ENCODE data around the gene VSIR.

VSIR gene

DNA sequence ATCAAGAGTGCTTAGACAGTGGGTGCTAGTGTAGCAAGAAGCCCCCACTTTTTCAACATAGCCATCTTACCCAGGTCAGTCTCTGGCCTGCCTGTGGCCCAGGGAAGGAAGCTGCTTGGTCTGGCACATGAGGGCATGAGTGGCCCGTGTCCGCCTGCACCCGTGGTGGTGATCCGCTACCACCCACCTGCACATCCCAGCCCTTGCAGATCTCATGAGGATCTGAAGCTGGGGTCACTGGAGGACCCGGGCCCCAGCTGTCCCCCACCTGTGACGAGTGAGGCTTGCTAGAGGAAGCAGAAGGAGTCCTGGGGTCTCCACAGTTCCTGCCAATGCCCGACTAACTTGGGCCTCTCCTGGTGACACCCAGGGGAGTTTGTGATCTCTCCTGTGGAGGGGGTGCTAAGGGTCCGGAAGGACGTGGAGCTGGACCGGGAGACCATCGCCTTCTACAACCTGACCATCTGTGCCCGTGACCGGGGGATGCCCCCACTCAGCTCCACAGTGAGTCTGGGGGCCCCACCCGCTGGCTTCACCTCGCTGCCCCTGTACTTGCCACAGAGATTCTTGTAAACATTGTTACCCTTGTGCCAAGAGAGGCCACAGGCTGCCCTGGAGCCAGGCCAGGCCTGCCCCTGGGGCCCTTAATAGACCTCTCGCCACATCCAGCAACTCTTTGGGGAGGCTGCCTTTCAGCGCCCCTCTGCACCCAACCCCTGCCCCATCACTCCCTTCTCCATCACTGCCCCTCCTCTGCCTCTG is 10.8 kb upstream of the VSIR start:
- Histone ChIP-seq H3K36me3 (ENCODE audit: low read depth) (no peaks in the 10 kb centered on the region), H3K9me3 (ENCODE audit: severe bottlenecking) (no peaks in the 10 kb centered on the region), H3K27me3 (ENCODE audit: insufficient read depth, poor library complexity, severe bottlenecking) (no peaks in the 10 kb centered on the region), H3K4me3 (ENCODE audit: severe bottlenecking) (no peak overlapping the region), H3K27ac (ENCODE audit: poor library complexity, severe bottlenecking) (no peak overlapping the region), H3K4me1 (ENCODE audit: insufficient read depth, poor library complexity, severe bottlenecking) (no peaks in the 10 kb centered on the region)
- TF ChIP-seq CTCF (IDR thresholded peaks at IDR 0.05; ENCODE audit: poor library complexity, severe bottlenecking): no peak
- ATAC-seq (ENCODE audit: low read depth) (no peak), DNase-seq (ENCODE audit: low spot score) (no peak)

GRCh38 chr10:71782917-71783490 is 9.7 kb upstream of the VSIR start:
- H3K4me1 ChIP-seq (ENCODE audit: insufficient read depth, poor library complexity, severe bottlenecking): no peaks in the 10 kb centered on the region
- DNase-seq (ENCODE audit: low spot score) (no peak), ATAC-seq (ENCODE audit: low read depth) (no peak)

GRCh38 chr10:71782221-71782916 is 9.0 kb upstream of the VSIR start:
- Histone ChIP-seq H3K27ac (ENCODE audit: poor library complexity, severe bottlenecking) (no peak overlapping the region), H3K36me3 (ENCODE audit: low read depth) (no peaks in the 10 kb centered on the region)
- no peak for ATAC-seq (ENCODE audit: low read depth)

More at GRCh38 chr10:71782917-71783490, 9.7 kb upstream of the VSIR start:
- Histone ChIP-seq H3K27me3 (ENCODE audit: insufficient read depth, poor library complexity, severe bottlenecking) (no peaks in the 10 kb centered on the region), H3K27ac (ENCODE audit: poor library complexity, severe bottlenecking) (no peak overlapping the region), H3K4me3 (ENCODE audit: severe bottlenecking) (no peak overlapping the region), H3K9me3 (ENCODE audit: severe bottlenecking) (no peaks in the 10 kb centered on the region), H3K36me3 (ENCODE audit: low read depth) (no peaks in the 10 kb centered on the region)
- TF ChIP-seq CTCF (IDR thresholded peaks at IDR 0.05; ENCODE audit: poor library complexity, severe bottlenecking): no peak

DNA sequence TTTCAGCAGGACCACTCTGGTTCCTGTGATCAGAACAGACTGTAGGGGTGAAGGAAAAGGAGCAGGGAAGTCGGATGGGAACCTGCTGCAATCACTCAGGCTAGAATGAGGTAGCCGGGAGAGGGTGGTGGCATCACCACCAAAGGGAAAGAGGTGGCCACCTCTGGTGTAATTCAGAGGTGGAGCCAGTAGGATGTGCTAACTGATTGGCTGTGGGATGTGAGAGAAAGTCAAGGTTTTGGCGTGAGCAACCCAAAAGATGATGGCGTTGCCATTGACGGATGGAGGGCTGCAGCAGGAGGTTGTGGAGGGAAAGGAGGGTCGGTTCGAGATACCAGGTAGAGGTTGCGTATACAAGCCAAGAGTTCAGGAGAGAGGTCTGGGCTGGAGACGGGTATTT is 7.4 kb upstream of the VSIR start:
- H3K9me3 ChIP-seq (ENCODE audit: severe bottlenecking): no peaks in the 10 kb centered on the region
- DNase-seq (ENCODE audit: low spot score) (no peak), ATAC-seq (ENCODE audit: low read depth) (no peak)
- H3K4me1 ChIP-seq (ENCODE audit: insufficient read depth, poor library complexity, severe bottlenecking): no peaks in the 10 kb centered on the region
- no peaks in the 10 kb centered on the region for H3K27me3 ChIP-seq (ENCODE audit: insufficient read depth, poor library complexity, severe bottlenecking)
- H3K4me3 ChIP-seq (ENCODE audit: severe bottlenecking): no peak overlapping the region
- TF ChIP-seq CTCF (IDR thresholded peaks at IDR 0.05; ENCODE audit: poor library complexity, severe bottlenecking): no peak
- no peak overlapping the region for H3K27ac ChIP-seq (ENCODE audit: poor library complexity, severe bottlenecking)
- H3K36me3 ChIP-seq (ENCODE audit: low read depth): no peaks in the 10 kb centered on the region

More at GRCh38 chr10:71782221-71782916, 9.0 kb upstream of the VSIR start:
- Histone ChIP-seq H3K4me1 (ENCODE audit: insufficient read depth, poor library complexity, severe bottlenecking) (no peaks in the 10 kb centered on the region), H3K4me3 (ENCODE audit: severe bottlenecking) (no peak overlapping the region), H3K9me3 (ENCODE audit: severe bottlenecking) (no peaks in the 10 kb centered on the region), H3K27me3 (ENCODE audit: insufficient read depth, poor library complexity, severe bottlenecking) (no peaks in the 10 kb centered on the region)
- DNase-seq (ENCODE audit: low spot score): no peak
- no peak for TF ChIP-seq CTCF (IDR thresholded peaks at IDR 0.05; ENCODE audit: poor library complexity, severe bottlenecking)
